GM06990 (cell line): ENCODE data around the gene KLK15.

Experiments
- DNase-seq: peaks from one replicate; pipeline ENCODE4 v3.0.0-alpha.2; 2011; ENCODE audit not compliant: insufficient read length; ENCODE audit errors: extremely low read depth
- H3K27me3 ChIP-seq: replicated peaks from 2 replicates; pipeline ENCODE4 v1.6.0; 2011; ENCODE audit warnings: low read length; ENCODE audit not compliant: control insufficient read depth, insufficient read depth
- H3K36me3 ChIP-seq: 2 replicates; pipeline ENCODE4 v1.5.1; 2011; ENCODE audit warnings: low read length; ENCODE audit not compliant: control insufficient read depth, insufficient read depth
- H3K4me3 ChIP-seq: replicated peaks from 2 replicates; pipeline ENCODE4 v1.5.1; 2011; ENCODE audit warnings: low read depth, mild to moderate bottlenecking, control low read depth, low read length
- CTCF ChIP-seq: IDR thresholded peaks from 2 replicates; pipeline ENCODE4 v1.5.1; 2011; ENCODE audit warnings: low read length, control low read depth, mild to moderate bottlenecking, inconsistent platforms; ENCODE audit not compliant: insufficient read depth, poor library complexity, severe bottlenecking

The KLK15 gene

DNA sequence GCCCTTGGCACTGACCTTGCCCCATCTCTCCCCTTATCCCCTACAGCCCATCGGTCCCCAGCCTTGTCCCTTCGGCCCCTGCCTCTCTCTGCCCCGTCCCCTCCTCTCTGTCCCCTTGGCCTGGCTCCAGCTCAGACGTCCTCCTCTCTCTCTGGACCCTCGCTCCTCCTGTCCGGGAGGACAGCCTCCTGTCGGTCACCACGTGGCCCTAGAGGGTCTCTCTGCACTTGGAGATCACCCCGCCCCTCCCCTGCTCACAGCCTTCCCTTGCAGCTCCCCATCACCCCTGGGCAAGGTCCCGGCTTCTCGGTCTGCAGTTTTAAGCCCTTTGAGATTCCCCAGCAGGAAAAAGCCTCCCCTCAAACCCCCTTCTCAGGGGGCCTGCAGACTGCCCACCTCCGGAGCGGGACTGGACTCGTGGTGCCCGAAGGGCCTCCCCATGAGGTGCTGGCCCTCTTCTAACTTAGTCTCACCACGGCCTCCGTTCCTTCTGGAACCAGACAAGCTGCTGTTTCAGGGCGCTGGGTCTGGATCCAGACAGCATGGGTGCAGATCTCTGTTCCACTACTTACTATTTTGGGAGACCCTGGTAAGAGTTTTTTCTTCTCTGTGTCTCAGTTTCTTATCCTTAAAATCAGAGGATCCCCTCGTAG is 3.3 kb upstream of the KLK15 start:
- no peak overlapping the region for H3K4me3 ChIP-seq
- no peaks in the 10 kb centered on the region for H3K27me3 ChIP-seq
- H3K36me3 ChIP-seq: no peaks in the 10 kb centered on the region
- DNase-seq: no peak
- no peak for TF ChIP-seq CTCF

- Histone ChIP-seq H3K4me3 (peak overlapping the region; percentile 63), H3K27me3 (no peaks in the 10 kb centered on the region), H3K36me3 (no peaks in the 10 kb centered on the region)
- DNase-seq: peak; percentile 85
- no peak for TF ChIP-seq CTCF
These were observed 2.6 kb upstream of the KLK15 start for GRCh38 chr19:50835785-50836542.

DNA sequence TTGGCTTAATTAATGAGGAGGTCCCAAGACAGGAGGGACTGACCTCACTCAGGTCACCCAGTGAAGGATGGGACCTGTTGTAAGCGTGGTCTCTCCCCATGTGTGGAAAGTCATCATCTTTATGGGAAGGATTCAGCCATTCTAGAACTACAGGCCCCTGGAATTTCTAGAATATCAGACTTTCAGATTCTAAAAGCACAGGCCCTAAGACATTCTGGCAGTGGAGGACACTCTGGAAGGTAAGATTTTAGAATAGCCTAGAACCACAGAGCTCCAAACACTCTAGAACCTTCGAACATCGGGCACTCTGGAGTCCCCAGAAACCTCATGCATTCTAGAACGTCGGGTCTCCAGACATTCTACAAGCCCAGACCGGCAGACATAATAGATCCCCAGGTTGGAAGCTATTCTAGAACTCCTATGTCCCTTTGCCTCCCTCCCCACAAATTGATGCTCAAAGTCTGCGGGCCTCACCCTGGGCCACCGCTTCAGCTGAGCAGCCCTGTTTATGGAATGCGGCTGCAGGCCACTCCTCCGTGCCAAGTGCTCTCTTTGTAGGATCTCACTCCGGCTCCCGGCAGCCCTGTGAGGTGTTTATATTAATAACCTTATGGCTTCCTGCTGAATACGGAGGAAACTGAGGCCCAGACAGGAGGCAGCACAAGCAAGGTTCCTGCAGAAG is 1.9 kb upstream of the KLK15 start:
- no peaks in the 10 kb centered on the region for H3K27me3 ChIP-seq
- no peaks in the 10 kb centered on the region for H3K36me3 ChIP-seq
- no peak for TF ChIP-seq CTCF
- H3K4me3 ChIP-seq: peak overlapping the region; percentile 63
- no peak for DNase-seq

DNA sequence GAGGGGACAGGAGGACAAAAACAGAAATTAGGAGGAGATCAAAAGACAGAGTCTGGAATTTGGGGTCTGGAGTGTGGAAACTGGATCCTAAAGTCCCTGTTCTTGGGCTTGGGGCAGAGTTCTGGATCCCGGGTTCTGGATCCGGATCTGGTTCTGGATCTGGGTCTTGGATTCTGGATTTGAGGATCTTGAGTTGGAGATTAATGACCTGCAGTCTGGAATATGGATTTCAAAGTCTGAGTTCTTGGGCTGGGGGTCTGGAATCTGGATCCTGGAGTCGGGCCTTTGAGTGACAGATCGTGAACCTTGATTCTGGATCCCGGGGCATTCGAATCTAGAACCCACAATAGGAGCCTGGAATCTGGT is 411 bp upstream of the KLK15 start:
- no peaks in the 10 kb centered on the region for H3K27me3 ChIP-seq
- no peak for TF ChIP-seq CTCF
- DNase-seq: no peak

GRCh38 chr19:50832666-50833065 is 708 bp downstream of the KLK15 start:
- no peaks in the 10 kb centered on the region for H3K36me3 ChIP-seq
- no peaks in the 10 kb centered on the region for H3K27me3 ChIP-seq
- TF ChIP-seq CTCF: no peak
- no peak overlapping the region for H3K4me3 ChIP-seq
- no peak for DNase-seq

More for the DNA sequence above, 411 bp upstream of the KLK15 start:
- Histone ChIP-seq H3K36me3 (no peaks in the 10 kb centered on the region), H3K4me3 (no peak overlapping the region)
